HepG2 (cell line): ENCODE data around the gene NFYC. TPM values are rescaled to one million over a fixed set of nuclear protein-coding genes. Genes with fewer than 3 reads are reported as not detected.

ENCODE experiments used
- ATAC-seq: fragments of 200-7000 bp; cut with Tn5 transposase; 3 replicates; pipeline ENCODE4 v1.9.1; 2020; ENCODE audit warnings: mild to moderate bottlenecking, moderate library complexity
- BruUV-seq: library from RNA; stranded (reverse); fragments of 400-500 nt; replicated peaks from 2 replicates; lab custom pipeline; 2021; lab: Mats Ljungman, UMichigan
- CTCF ChIA-PET: fragments of 300-600 bp; formaldehyde crosslinking; extraction: SDS; loops from one replicate; lab custom pipeline; 2021; ENCODE audit warnings: low total read pairs, inconsistent platforms, low intra/inter-chr PET ratio; lab: Yijun Ruan, JAX
- POLR2A ChIA-PET: fragments of 350-600 bp; sonication (Branson Sonifier 250); formaldehyde crosslinking; loops from one replicate; lab custom pipeline; 2020; ENCODE audit warnings: antibody characterized with exemption, inconsistent platforms; lab: Yijun Ruan, JAX
- DNase-seq: peaks from one replicate; pipeline ENCODE4 v3.0.0-alpha.2; 2015; ENCODE audit warnings: low spot score
- FAIRE-seq: peaks from 3 replicates; lab custom pipeline; 2011; peaks lifted over from hg19 to GRCh38; lab: Jason Lieb, UNC
- H2AFZ ChIP-seq: one replicate; pipeline ENCODE4 v1.6.1; 2011; ENCODE audit warnings: low read length, inconsistent platforms
- H3K27ac ChIP-seq: fragments of 300-600 bp; 3 replicates; pipeline ENCODE4 v1.8.0; 2011; ENCODE audit warnings: mixed run types, mild to moderate bottlenecking, mixed read lengths, low read length, inconsistent platforms; ENCODE audit not compliant: insufficient read depth; ENCODE audit errors: extremely low read length
- H3K27me3 ChIP-seq, 2 experiments: fragments of 200-600 bp in 1 of 2; 2 replicates in 1 of 2; 3 replicates in 1 of 2; pipeline versions ENCODE4 v1.6.0 to v1.8.0; 2011; ENCODE audit warnings: low read length in 2 of 2, mild to moderate bottlenecking in 2 of 2, moderate library complexity in 2 of 2, inconsistent platforms in 1 of 2; ENCODE audit not compliant: insufficient read depth in 2 of 2, control insufficient read depth in 1 of 2
- H3K36me3 ChIP-seq, 2 experiments: fragments of 200-600 bp in 1 of 2; replicated peaks in 1 of 2; 2 replicates in 1 of 2; 3 replicates in 1 of 2; pipeline versions ENCODE4 v1.5.1 to v1.8.0; 2011; ENCODE audit warnings: low read length in 2 of 2, inconsistent platforms in 1 of 2; ENCODE audit not compliant: insufficient read depth in 2 of 2, control insufficient read depth in 1 of 2
- H3K4me1 ChIP-seq: 2 replicates; pipeline ENCODE4 v1.5.1; 2012; ENCODE audit warnings: low read length, inconsistent platforms; ENCODE audit not compliant: insufficient read depth
- H3K4me2 ChIP-seq: 2 replicates; pipeline ENCODE4 v1.6.0; 2011; ENCODE audit warnings: low read depth, low read length, inconsistent platforms
- H3K4me3 ChIP-seq, 3 experiments: fragments of 200-600 bp in 1 of 3; sonication (generic), shearing (Covaris generic) in 1 of 3; replicated peaks in 1 of 3; 2 replicates each; pipeline ENCODE4 v1.5.1; 2011 to 2016; ENCODE audit warnings: low read length in 3 of 3, inconsistent platforms in 2 of 3, low read depth in 2 of 3, mild to moderate bottlenecking in 2 of 3, control low read depth in 1 of 3, mixed read lengths in 1 of 3; ENCODE audit not compliant: insufficient read depth in 1 of 3
- H3K79me2 ChIP-seq: one replicate; pipeline ENCODE4 v1.6.1; 2011; ENCODE audit warnings: low read length, inconsistent platforms; ENCODE audit not compliant: insufficient read depth
- H3K9ac ChIP-seq: 2 replicates; pipeline ENCODE4 v1.6.0; 2011; ENCODE audit warnings: mild to moderate bottlenecking, low read depth, low read length, inconsistent platforms; ENCODE audit not compliant: insufficient read depth
- H3K9me3 ChIP-seq: 2 replicates; pipeline ENCODE4 v1.5.1; 2012; ENCODE audit warnings: mild to moderate bottlenecking, low read length
- H4K20me1 ChIP-seq: 2 replicates; pipeline ENCODE4 v1.6.0; 2011; ENCODE audit warnings: inconsistent platforms, mild to moderate bottlenecking, low read length, moderate library complexity; ENCODE audit not compliant: insufficient read depth
- ATF1 ChIP-seq: IDR thresholded peaks from 2 replicates; pipeline ENCODE4 v1.6.1; 2016; ENCODE audit warnings: mild to moderate bottlenecking, control low read depth
- DMTF1 ChIP-seq: sonication (generic); formaldehyde crosslinking; IDR thresholded peaks from 2 replicates; pipeline ENCODE4 v1.4.0; 2020; ENCODE audit warnings: mild to moderate bottlenecking, missing genetic modification reagents
- DPF2 ChIP-seq: sonication (generic); formaldehyde crosslinking; IDR thresholded peaks from 2 replicates; pipeline ENCODE4 v1.4.0; 2020; ENCODE audit warnings: mild to moderate bottlenecking, low read depth, missing genetic modification reagents, borderline replicate concordance
- GATAD2A ChIP-seq: IDR thresholded peaks from 2 replicates; pipeline ENCODE4 v1.6.1; 2016
- HNF4G ChIP-seq, 2 experiments: sonication (generic) in 1 of 2; formaldehyde crosslinking in 1 of 2; IDR thresholded peaks; 2 replicates each; pipeline versions ENCODE4 v1.4.0 to v1.6.1; 2011 to 2020; ENCODE audit warnings: borderline replicate concordance in 2 of 2, low read depth in 2 of 2, mild to moderate bottlenecking in 2 of 2, low read length in 1 of 2, missing genetic modification reagents in 1 of 2, moderate library complexity in 1 of 2
- PRMT3 ChIP-seq: sonication (generic); formaldehyde crosslinking; IDR thresholded peaks from 2 replicates; pipeline ENCODE4 v1.8.1; 2022; ENCODE audit warnings: low read depth, mild to moderate bottlenecking, moderate library complexity, missing genetic modification reagents, borderline replicate concordance
- RCOR2 ChIP-seq: IDR thresholded peaks from 2 replicates; pipeline ENCODE4 v1.6.1; 2016; ENCODE audit warnings: missing biosample characterization, missing genetic modification reagents
- SCMH1 ChIP-seq: sonication (generic); formaldehyde crosslinking; IDR thresholded peaks from 2 replicates; pipeline ENCODE4 v1.9.0; 2021; ENCODE audit warnings: missing genetic modification reagents, mild to moderate bottlenecking, borderline replicate concordance
- SRSF4 ChIP-seq: fragments of 200-400 bp; formaldehyde crosslinking; IDR thresholded peaks from one replicate; pipeline ENCODE4 v1.6.1; 2018; ENCODE audit warnings: mild to moderate bottlenecking, low read depth, low read length, moderate library complexity; ENCODE audit not compliant: poor library complexity, severe bottlenecking
- WIZ ChIP-seq: sonication (generic); formaldehyde crosslinking; IDR thresholded peaks from 2 replicates; pipeline ENCODE4 v1.5.1; 2020; ENCODE audit warnings: mild to moderate bottlenecking, missing genetic modification reagents
- XBP1 ChIP-seq: sonication (generic); formaldehyde crosslinking; IDR thresholded peaks from 2 replicates; pipeline ENCODE4 v1.5.0; 2020; ENCODE audit warnings: missing genetic modification reagents
- ZBTB20 ChIP-seq: sonication (generic); formaldehyde crosslinking; IDR thresholded peaks from 2 replicates; pipeline ENCODE4 v1.8.1; 2023; ENCODE audit warnings: missing genetic modification reagents, low read depth, mild to moderate bottlenecking, borderline replicate concordance
- ZBTB34 ChIP-seq: sonication (generic); formaldehyde crosslinking; IDR thresholded peaks from 2 replicates; pipeline ENCODE4 v1.8.0; 2022; ENCODE audit warnings: mild to moderate bottlenecking, missing genetic modification reagents
- ZBTB42 ChIP-seq: sonication (generic); formaldehyde crosslinking; IDR thresholded peaks from 2 replicates; pipeline ENCODE4 v1.5.0; 2020; ENCODE audit warnings: mild to moderate bottlenecking, missing genetic modification reagents
- ZNF484 ChIP-seq: sonication (generic); formaldehyde crosslinking; IDR thresholded peaks from 2 replicates; pipeline ENCODE4 v1.5.1; 2020; ENCODE audit warnings: mild to moderate bottlenecking, low read depth, missing genetic modification reagents, borderline replicate concordance
- ZNF570 ChIP-seq: sonication (generic); formaldehyde crosslinking; IDR thresholded peaks from 2 replicates; pipeline ENCODE4 v1.4.0; 2020; ENCODE audit warnings: mild to moderate bottlenecking, missing genetic modification reagents, borderline replicate concordance
- ZNF703 ChIP-seq: sonication (generic); formaldehyde crosslinking; IDR thresholded peaks from 2 replicates; pipeline ENCODE4 v1.5.1; 2020; ENCODE audit warnings: missing genetic modification reagents, mild to moderate bottlenecking, moderate library complexity, borderline replicate concordance
- ZNF746 ChIP-seq: sonication (generic); formaldehyde crosslinking; IDR thresholded peaks from 2 replicates; pipeline ENCODE4 v1.8.0; 2022; ENCODE audit warnings: mild to moderate bottlenecking, missing genetic modification reagents
- ZSCAN12 ChIP-seq: sonication (generic); formaldehyde crosslinking; IDR thresholded peaks from 2 replicates; pipeline ENCODE4 v1.9.0; 2021; ENCODE audit warnings: mild to moderate bottlenecking, missing genetic modification reagents
- WGBS: methylation state at CpG from one replicate; pipeline ENCODE4 v1.1.6; 2017; ENCODE audit warnings: low lambda C conversion rate; 5-methylcytosine and 5-hydroxymethylcytosine counted together
- in situ Hi-C: cut with HindIII; loops from 2 replicates; pipeline ENCODE4 v1.10.0; 2017; ENCODE audit warnings: low pct_unique_long_range_greater_than_20kb; ENCODE audit not compliant: extremely low pct_ligation_motif_present
- intact Hi-C: fragments of 100-400 bp; cut with micrococcal nuclease; formaldehyde crosslinking; loops from one replicate; pipeline ENCODE4 v1.10.0; 2022; ENCODE audit not compliant: unreplicated experiment
- polyA plus RNA-seq, 8 experiments: library from polyadenylated mRNA; depleted of rRNA in 3 of 8; stranded (reverse) in 7 of 8; unstranded in 1 of 8; fragments of >200 nt; fragmentation: Illumina TruSeq in 4 of 8; extraction: Trizol in 4 of 8; gene quantifications; 2 replicates each; pipeline versions ENCODE4 v1.2.1 to v1.2.3, GENCODE V29; 2011 to 2016; ENCODE audit warnings: low read depth in 4 of 8, missing spikeins in 1 of 8, mixed read lengths in 1 of 8; ENCODE audit not compliant: insufficient read depth in 1 of 8
- total RNA-seq, 5 experiments: library from RNA; depleted of rRNA; stranded (reverse); fragments of >200 nt; fragmentation: Illumina TruSeq; extraction: Trizol; gene quantifications; 2 replicates each; pipeline ENCODE4 v1.2.3, GENCODE V29; 2016; ENCODE audit warnings: low read depth in 1 of 5

Gene NFYC
- total and polyA plus RNA-seq, 2 of the 13 experiments (the other 11 are each of a cell fraction or from before 2014, with no cell fraction given), result 33.9 to 73.7 TPM

- Histone ChIP-seq H3K79me2 (no peaks in the 10 kb centered on the region), H3K36me3 (no peaks in the 10 kb centered on the region), H4K20me1 (no peaks in the 10 kb centered on the region), H3K9me3 (no peaks in the 10 kb centered on the region), H2AFZ (no peak overlapping the region), H3K27ac (no peak overlapping the region), H3K27me3 (peaks cover 0 to 36% of the 10 kb centered on the region in 2 experiments; a peak in 4 of 5 replicates), H3K4me2 (no peak overlapping the region), H3K4me1 (peaks cover 45% of the 10 kb centered on the region), H3K9ac (no peak overlapping the region), H3K4me3 (no peak overlapping the region)
- ATAC-seq, result no peak
- ChIA-PET POLR2A (no interaction called here), CTCF (no interaction called here)
- TF ChIP-seq HNF4G (IDR thresholded peaks at IDR 0.05; ENCODE audit: borderline replicate concordance, low read depth, low read length) (no peak), HNF4G (CRISPR knock-in tag; IDR thresholded peaks at IDR 0.05; ENCODE audit: borderline replicate concordance, low read depth) (no peak), ZNF746 (no peak), ZBTB42 (no peak), ZBTB34 (no peak), GATAD2A (no peak), PRMT3 (CRISPR knock-in tag) (no peak), ATF1 (CRISPR knock-in tag) (no peak), DPF2 (CRISPR knock-in tag) (no peak), ZSCAN12 (CRISPR knock-in tag) (no peak), RCOR2 (CRISPR knock-in tag) (no peak), ZBTB20 (CRISPR knock-in tag) (no peak), SCMH1 (no peak), SRSF4 (no peak), WIZ (CRISPR knock-in tag) (no peak), ZNF570 (no peak), ZNF484 (CRISPR knock-in tag) (no peak), ZNF703 (no peak), DMTF1 (no peak), XBP1 (CRISPR knock-in tag) (no peak)
- 48% methylated on average over 3 of the region's 3 CpGs for WGBS
- intact Hi-C loops (loop anchor here (10.0 kb wide), 1 partner anchor 51 kb away; no protein-coding TSS in a partner anchor), in situ Hi-C loops (no loop called here)
- no TSS peak for BruUV-seq
- FAIRE-seq, result no peak
- DNase-seq, result no peak
Observed at GRCh38 chr1:40793617-40794016, 102.1 kb downstream of the NFYC start.
